B cell (primary cell): ENCODE data around the gene TBX1.

Experiments
- EZH2 ChIP-seq: IDR thresholded peaks from 2 replicates; pipeline ENCODE4 v1.6.1; 2012; ENCODE audit warnings: borderline replicate concordance, low read depth, mild to moderate bottlenecking, moderate library complexity, low read length; ENCODE audit not compliant: insufficient read depth, poor library complexity, severe bottlenecking
- TF ChIP-seq, protein P1 (sequence below): fragments of 200-600 bp; IDR thresholded peaks from one replicate; pipeline ENCODE4 v1.8.0; 2022; ENCODE audit warnings: antibody characterized with exemption, mild to moderate bottlenecking

DNA sequence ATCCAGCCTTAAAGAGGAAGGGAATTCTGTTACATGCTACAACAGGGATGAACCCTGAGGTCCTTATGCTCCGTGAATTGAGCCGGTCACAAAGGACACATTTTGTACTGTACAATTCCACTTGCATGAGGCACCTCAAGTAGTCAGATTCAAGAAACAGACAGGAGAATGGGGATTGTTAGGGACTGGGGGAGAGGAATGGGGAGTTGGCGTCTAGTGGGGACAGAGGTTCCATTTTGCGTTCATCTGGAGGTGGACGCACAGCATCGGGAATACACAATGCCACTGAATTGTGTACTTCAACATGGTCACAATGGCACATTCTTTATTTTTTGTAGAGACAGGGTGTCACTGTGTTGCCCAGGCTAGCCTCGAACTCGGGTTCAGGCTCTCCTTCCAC lies 14.1 kb downstream of the TBX1 start:
- TF ChIP-seq, protein P1, sequence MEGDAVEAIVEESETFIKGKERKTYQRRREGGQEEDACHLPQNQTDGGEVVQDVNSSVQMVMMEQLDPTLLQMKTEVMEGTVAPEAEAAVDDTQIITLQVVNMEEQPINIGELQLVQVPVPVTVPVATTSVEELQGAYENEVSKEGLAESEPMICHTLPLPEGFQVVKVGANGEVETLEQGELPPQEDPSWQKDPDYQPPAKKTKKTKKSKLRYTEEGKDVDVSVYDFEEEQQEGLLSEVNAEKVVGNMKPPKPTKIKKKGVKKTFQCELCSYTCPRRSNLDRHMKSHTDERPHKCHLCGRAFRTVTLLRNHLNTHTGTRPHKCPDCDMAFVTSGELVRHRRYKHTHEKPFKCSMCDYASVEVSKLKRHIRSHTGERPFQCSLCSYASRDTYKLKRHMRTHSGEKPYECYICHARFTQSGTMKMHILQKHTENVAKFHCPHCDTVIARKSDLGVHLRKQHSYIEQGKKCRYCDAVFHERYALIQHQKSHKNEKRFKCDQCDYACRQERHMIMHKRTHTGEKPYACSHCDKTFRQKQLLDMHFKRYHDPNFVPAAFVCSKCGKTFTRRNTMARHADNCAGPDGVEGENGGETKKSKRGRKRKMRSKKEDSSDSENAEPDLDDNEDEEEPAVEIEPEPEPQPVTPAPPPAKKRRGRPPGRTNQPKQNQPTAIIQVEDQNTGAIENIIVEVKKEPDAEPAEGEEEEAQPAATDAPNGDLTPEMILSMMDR = no peak
- TF ChIP-seq EZH2 = no peak
